Measurements from ENCODE around the gene CYB5R2.

The CYB5R2 gene

GRCh38 chr11:7638710-7639642, 34.3 kb downstream of the CYB5R2 start:
- no peaks in the 10 kb centered on the region for H3K27me3 ChIP-seq
- no peak for TF ChIP-seq CTCF (IDR thresholded peaks at IDR 0.05; ENCODE audit: low read depth, low read length)
- no peaks in the 10 kb centered on the region for H3K36me3 ChIP-seq
- no peak overlapping the region for H3K4me3 ChIP-seq (ENCODE audit: low read depth, low read length)
- no peaks in the 10 kb centered on the region for H3K9me3 ChIP-seq
- no peak for DNase-seq
- peaks cover 5% of the 10 kb centered on the region for H3K4me1 ChIP-seq

- no peak for DNase-seq
- Histone ChIP-seq H3K4me3 (ENCODE audit: low read depth, low read length) (no peak overlapping the region), H3K36me3 (no peaks in the 10 kb centered on the region), H3K27me3 (no peaks in the 10 kb centered on the region), H3K9me3 (no peaks in the 10 kb centered on the region), H3K4me1 (peaks cover 5% of the 10 kb centered on the region)
- no peak for TF ChIP-seq CTCF (IDR thresholded peaks at IDR 0.05; ENCODE audit: low read depth, low read length)
Observed at GRCh38 chr11:7637447-7638157, 35.7 kb downstream of the CYB5R2 start.

GRCh38 chr11:7636350-7636749, 37.0 kb downstream of the CYB5R2 start:
- Histone ChIP-seq H3K4me3 (ENCODE audit: low read depth, low read length) (no peak overlapping the region), H3K4me1 (peaks cover 5% of the 10 kb centered on the region), H3K9me3 (no peaks in the 10 kb centered on the region), H3K27me3 (no peaks in the 10 kb centered on the region), H3K36me3 (no peaks in the 10 kb centered on the region)
- no peak for TF ChIP-seq CTCF (IDR thresholded peaks at IDR 0.05; ENCODE audit: low read depth, low read length)
- DNase-seq: no peak

- Histone ChIP-seq H3K4me3 (ENCODE audit: low read depth, low read length) (no peak overlapping the region), H3K27me3 (no peaks in the 10 kb centered on the region), H3K9me3 (no peaks in the 10 kb centered on the region), H3K36me3 (no peaks in the 10 kb centered on the region), H3K4me1 (peaks cover 5% of the 10 kb centered on the region)
- no peak for TF ChIP-seq CTCF (IDR thresholded peaks at IDR 0.05; ENCODE audit: low read depth, low read length)
- no peak for DNase-seq
Observed at GRCh38 chr11:7635708-7636107, 37.6 kb downstream of the CYB5R2 start.

- no peaks in the 10 kb centered on the region for H3K9me3 ChIP-seq
- TF ChIP-seq CTCF (IDR thresholded peaks at IDR 0.05; ENCODE audit: low read depth, low read length): no peak
- no peaks in the 10 kb centered on the region for H3K36me3 ChIP-seq
Observed at GRCh38 chr11:7635137-7635536, 38.2 kb downstream of the CYB5R2 start.

GRCh38 chr11:7632211-7632610, 41.1 kb downstream of the CYB5R2 start:
- no peaks in the 10 kb centered on the region for H3K27me3 ChIP-seq
- H3K36me3 ChIP-seq: no peaks in the 10 kb centered on the region
- DNase-seq: no peak
- peaks cover 5% of the 10 kb centered on the region for H3K4me1 ChIP-seq
- no peak overlapping the region for H3K4me3 ChIP-seq (ENCODE audit: low read depth, low read length)
- no peak for TF ChIP-seq CTCF (IDR thresholded peaks at IDR 0.05; ENCODE audit: low read depth, low read length)
- no peaks in the 10 kb centered on the region for H3K9me3 ChIP-seq

More at GRCh38 chr11:7635137-7635536, 38.2 kb downstream of the CYB5R2 start:
- no peaks in the 10 kb centered on the region for H3K27me3 ChIP-seq
- H3K4me1 ChIP-seq: peaks cover 5% of the 10 kb centered on the region
- H3K4me3 ChIP-seq (ENCODE audit: low read depth, low read length): no peak overlapping the region
- DNase-seq: peak; percentile 57

Data from BE2C (cell line).